Measurements from ENCODE around the gene PTPRK.

PTPRK gene

DNA sequence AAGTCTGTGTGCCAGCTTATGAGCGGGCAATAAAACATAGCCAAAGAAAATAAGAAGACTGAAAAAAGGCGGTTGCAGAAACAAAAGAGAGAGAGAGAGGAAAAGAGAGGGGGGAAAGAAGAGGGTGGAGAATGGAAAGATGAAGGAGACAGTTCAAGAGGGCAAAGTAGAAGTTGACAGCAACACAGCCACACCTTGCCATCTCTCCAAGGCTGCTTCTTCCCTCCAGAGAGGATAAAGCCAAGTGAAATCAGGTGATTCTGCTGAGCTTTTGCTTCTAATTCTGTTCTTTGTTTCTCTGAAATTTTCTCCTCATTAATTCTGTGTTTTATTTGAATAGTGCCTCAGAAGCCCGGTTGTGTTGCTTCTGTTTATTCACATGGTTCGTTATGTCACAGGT lies 48.5 kb downstream of the PTPRK start:
- Histone ChIP-seq H3K9ac (ENCODE audit: low read depth, low read length, poor library complexity) (no peak overlapping the region), H2BK15ac (ENCODE audit: low read length) (no peak overlapping the region), H2BK12ac (ENCODE audit: low read length) (no peak overlapping the region), H4K91ac (ENCODE audit: low read depth, low read length, poor library complexity) (no peak overlapping the region), H3K9me3 (replicated peaks in 1 of 2; ENCODE audit: control insufficient read depth in 2 of 2, insufficient read depth in 1 of 2, low read depth in 1 of 2, low read length in 2 of 2) (peaks cover 0 to 4% of the 10 kb centered on the region in 2 donors), H3K4me3 (ENCODE audit: low read length in 2 of 2) (no peak overlapping the region), H3K4me1 (ENCODE audit: control insufficient read depth in 2 of 2, insufficient read depth in 1 of 2, low read depth in 1 of 2, low read length in 2 of 2) (peaks cover 0 to 1% of the 10 kb centered on the region in 2 donors), H3K4me2 (ENCODE audit: insufficient read depth, low read length, poor library complexity, severe bottlenecking) (no peak overlapping the region), H3K4ac (ENCODE audit: low read length) (no peak overlapping the region), H4K8ac (ENCODE audit: low read depth, low read length) (no peak overlapping the region), H3K36me3 (replicated peaks in 1 of 2; ENCODE audit: control insufficient read depth in 2 of 2, insufficient read depth in 2 of 2, low read length in 2 of 2) (no peaks in the 10 kb centered on the region), H3K18ac (ENCODE audit: low read length) (no peak overlapping the region), H3K23ac (ENCODE audit: low read depth, low read length, poor library complexity) (no peak overlapping the region), H3K14ac (ENCODE audit: low read length) (no peak overlapping the region), H3K27me3 (ENCODE audit: control insufficient read depth in 3 of 3, insufficient read depth in 3 of 3, low read depth in 1 of 3, low read length in 3 of 3) (no peaks in the 10 kb centered on the region), H2AK5ac (ENCODE audit: low read depth, low read length) (no peak overlapping the region), H3K27ac (replicated peaks; ENCODE audit: low read length) (no peak overlapping the region), H2BK120ac (ENCODE audit: low read depth, low read length) (no peak overlapping the region), H2BK5ac (ENCODE audit: low read length) (no peak overlapping the region), H3K79me1 (ENCODE audit: low read depth, low read length) (no peaks in the 10 kb centered on the region), H2AFZ (ENCODE audit: low read length) (no peak overlapping the region)
- no CpG with 5 or more reads among the region's 4 CpGs for WGBS, 2 donors (ENCODE audit: extremely low coverage in 2 of 2, insufficient read length in 2 of 2, insufficient replicate concordance in 1 of 2)
- no peak for DNase-seq (ENCODE audit: low spot score)

GRCh38 chr6:128465368-128466343 lies 54.7 kb downstream of the PTPRK start:
- Histone ChIP-seq H3K9ac (ENCODE audit: low read depth, low read length, poor library complexity) (no peak overlapping the region), H3K4ac (ENCODE audit: low read length) (no peak overlapping the region), H2BK120ac (ENCODE audit: low read depth, low read length) (no peak overlapping the region), H3K23ac (ENCODE audit: low read depth, low read length, poor library complexity) (no peak overlapping the region), H3K9me3 (replicated peaks in 1 of 2; ENCODE audit: control insufficient read depth in 2 of 2, insufficient read depth in 1 of 2, low read depth in 1 of 2, low read length in 2 of 2) (peaks cover 0 to 4% of the 10 kb centered on the region in 2 donors), H2AFZ (ENCODE audit: low read length) (no peak overlapping the region), H3K36me3 (replicated peaks in 1 of 2; ENCODE audit: control insufficient read depth in 2 of 2, insufficient read depth in 2 of 2, low read length in 2 of 2) (no peaks in the 10 kb centered on the region), H2BK12ac (ENCODE audit: low read length) (no peak overlapping the region), H3K27me3 (ENCODE audit: control insufficient read depth in 3 of 3, insufficient read depth in 3 of 3, low read depth in 1 of 3, low read length in 3 of 3) (no peaks in the 10 kb centered on the region), H3K4me1 (ENCODE audit: control insufficient read depth in 2 of 2, insufficient read depth in 1 of 2, low read depth in 1 of 2, low read length in 2 of 2) (no peaks in the 10 kb centered on the region), H3K18ac (ENCODE audit: low read length) (no peak overlapping the region), H3K27ac (replicated peaks; ENCODE audit: low read length) (no peak overlapping the region), H2BK15ac (ENCODE audit: low read length) (no peak overlapping the region), H3K4me3 (ENCODE audit: low read length in 2 of 2) (no peak overlapping the region), H3K4me2 (ENCODE audit: insufficient read depth, low read length, poor library complexity, severe bottlenecking) (no peak overlapping the region), H2BK5ac (ENCODE audit: low read length) (no peak overlapping the region), H3K14ac (ENCODE audit: low read length) (no peak overlapping the region), H4K91ac (ENCODE audit: low read depth, low read length, poor library complexity) (no peak overlapping the region), H4K8ac (ENCODE audit: low read depth, low read length) (no peak overlapping the region), H2AK5ac (ENCODE audit: low read depth, low read length) (no peak overlapping the region), H3K79me1 (ENCODE audit: low read depth, low read length) (no peaks in the 10 kb centered on the region)
- no peak for DNase-seq (ENCODE audit: low spot score)
- WGBS, 2 donors (ENCODE audit: extremely low coverage in 2 of 2, insufficient read length in 2 of 2, insufficient replicate concordance in 1 of 2) = no CpG with 5 or more reads among the region's 2 CpGs

DNA sequence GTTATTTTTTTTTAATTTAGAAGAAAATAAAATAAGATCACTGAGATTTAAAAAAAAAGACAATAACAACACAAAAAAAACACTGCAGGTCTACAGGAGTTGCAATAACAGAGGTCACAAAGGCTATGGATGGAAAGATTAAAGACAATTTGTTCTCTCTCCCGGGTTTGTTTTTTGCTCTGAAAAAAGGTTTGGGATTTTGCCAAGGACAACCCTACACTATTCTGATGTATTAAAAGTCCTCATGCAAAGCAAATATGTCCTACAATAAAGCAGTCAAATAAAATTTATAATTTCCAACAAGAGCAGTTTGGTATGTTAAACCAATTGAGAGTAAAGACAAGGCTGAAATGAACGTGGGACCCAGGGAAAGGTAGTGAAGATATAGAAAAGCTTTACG lies 55.6 kb downstream of the PTPRK start:
- no peak overlapping the region for H3K4me2 ChIP-seq (ENCODE audit: insufficient read depth, low read length, poor library complexity, severe bottlenecking)
- no peak overlapping the region for H2BK15ac ChIP-seq (ENCODE audit: low read length)
- H3K9ac ChIP-seq (ENCODE audit: low read depth, low read length, poor library complexity) = no peak overlapping the region
- H3K4me1 ChIP-seq (ENCODE audit: control insufficient read depth in 2 of 2, insufficient read depth in 1 of 2, low read depth in 1 of 2, low read length in 2 of 2) = no peaks in the 10 kb centered on the region
- no peak overlapping the region for H2AK5ac ChIP-seq (ENCODE audit: low read depth, low read length)
- H4K91ac ChIP-seq (ENCODE audit: low read depth, low read length, poor library complexity) = no peak overlapping the region
- peaks cover 0 to 4% of the 10 kb centered on the region in 2 donors for H3K9me3 ChIP-seq (replicated peaks in 1 of 2; ENCODE audit: control insufficient read depth in 2 of 2, insufficient read depth in 1 of 2, low read depth in 1 of 2, low read length in 2 of 2)
- H2AFZ ChIP-seq (ENCODE audit: low read length) = no peak overlapping the region
- no peaks in the 10 kb centered on the region for H3K27me3 ChIP-seq (ENCODE audit: control insufficient read depth in 3 of 3, insufficient read depth in 3 of 3, low read depth in 1 of 3, low read length in 3 of 3)
- H3K14ac ChIP-seq (ENCODE audit: low read length) = no peak overlapping the region
- H3K27ac ChIP-seq (replicated peaks; ENCODE audit: low read length) = no peak overlapping the region
- no peak for DNase-seq (ENCODE audit: low spot score)
- no peaks in the 10 kb centered on the region for H3K79me1 ChIP-seq (ENCODE audit: low read depth, low read length)
- H4K8ac ChIP-seq (ENCODE audit: low read depth, low read length) = no peak overlapping the region
- no peak overlapping the region for H2BK120ac ChIP-seq (ENCODE audit: low read depth, low read length)
- WGBS, 2 donors (ENCODE audit: extremely low coverage in 2 of 2, insufficient read length in 2 of 2, insufficient replicate concordance in 1 of 2) = no CpG with 5 or more reads among the region's 3 CpGs
- H3K18ac ChIP-seq (ENCODE audit: low read length) = no peak overlapping the region
- H2BK5ac ChIP-seq (ENCODE audit: low read length) = no peak overlapping the region
- no peak overlapping the region for H3K4me3 ChIP-seq (ENCODE audit: low read length in 2 of 2)
- no peak overlapping the region for H3K4ac ChIP-seq (ENCODE audit: low read length)
- H2BK12ac ChIP-seq (ENCODE audit: low read length) = no peak overlapping the region
- no peak overlapping the region for H3K23ac ChIP-seq (ENCODE audit: low read depth, low read length, poor library complexity)
- no peaks in the 10 kb centered on the region for H3K36me3 ChIP-seq (replicated peaks in 1 of 2; ENCODE audit: control insufficient read depth in 2 of 2, insufficient read depth in 2 of 2, low read length in 2 of 2)

- Histone ChIP-seq H2BK5ac (ENCODE audit: low read length) (no peak overlapping the region), H3K27me3 (ENCODE audit: control insufficient read depth in 3 of 3, insufficient read depth in 3 of 3, low read depth in 1 of 3, low read length in 3 of 3) (no peaks in the 10 kb centered on the region), H3K4me2 (ENCODE audit: insufficient read depth, low read length, poor library complexity, severe bottlenecking) (no peak overlapping the region), H2BK12ac (ENCODE audit: low read length) (no peak overlapping the region), H3K9me3 (replicated peaks in 1 of 2; ENCODE audit: control insufficient read depth in 2 of 2, insufficient read depth in 1 of 2, low read depth in 1 of 2, low read length in 2 of 2) (no peaks in the 10 kb centered on the region), H3K14ac (ENCODE audit: low read length) (no peak overlapping the region), H3K4me3 (ENCODE audit: low read length in 2 of 2) (no peak overlapping the region), H2AFZ (ENCODE audit: low read length) (no peak overlapping the region), H4K8ac (ENCODE audit: low read depth, low read length) (no peak overlapping the region), H4K91ac (ENCODE audit: low read depth, low read length, poor library complexity) (no peak overlapping the region), H3K4me1 (ENCODE audit: control insufficient read depth in 2 of 2, insufficient read depth in 1 of 2, low read depth in 1 of 2, low read length in 2 of 2) (no peaks in the 10 kb centered on the region), H3K36me3 (replicated peaks in 1 of 2; ENCODE audit: control insufficient read depth in 2 of 2, insufficient read depth in 2 of 2, low read length in 2 of 2) (no peaks in the 10 kb centered on the region), H2AK5ac (ENCODE audit: low read depth, low read length) (no peak overlapping the region), H3K23ac (ENCODE audit: low read depth, low read length, poor library complexity) (no peak overlapping the region), H2BK120ac (ENCODE audit: low read depth, low read length) (no peak overlapping the region), H3K27ac (replicated peaks; ENCODE audit: low read length) (no peak overlapping the region), H3K18ac (ENCODE audit: low read length) (no peak overlapping the region), H3K9ac (ENCODE audit: low read depth, low read length, poor library complexity) (no peak overlapping the region), H3K79me1 (ENCODE audit: low read depth, low read length) (no peaks in the 10 kb centered on the region), H3K4ac (ENCODE audit: low read length) (no peak overlapping the region), H2BK15ac (ENCODE audit: low read length) (no peak overlapping the region)
- WGBS, 2 donors (ENCODE audit: extremely low coverage in 2 of 2, insufficient read length in 2 of 2, insufficient replicate concordance in 1 of 2) = no CpG with 5 or more reads among the region's 7 CpGs
- no peak for DNase-seq (ENCODE audit: low spot score)
Observed at GRCh38 chr6:128463942-128464341, 56.5 kb downstream of the PTPRK start.
